Urinary bladder (tissue), 4 donors: Measurements from ENCODE around the gene ANKRD29. TPM values are rescaled to one million over a fixed set of nuclear protein-coding genes. Genes with fewer than 3 reads are reported as not detected.
A peak's percentile ranks its signal among the peaks of the same experiment; 100 is the strongest.
"Not testable (repeated sequence)": the region's sequence is repeated elsewhere in the genome, so short reads cannot be mapped to it uniquely, and the experiment has no call there.

Source experiments
- DNase-seq: peaks from one replicate; pipeline ENCODE4 v3.0.0-alpha.2; 2015; ENCODE audit errors: extremely low spot score
- H3K27ac ChIP-seq: one replicate; pipeline ENCODE4 v1.5.1; 2013; ENCODE audit warnings: low read depth, mild to moderate bottlenecking, moderate library complexity
- H3K36me3 ChIP-seq: one replicate; pipeline ENCODE4 v1.6.1; 2013; ENCODE audit warnings: mild to moderate bottlenecking, moderate library complexity; ENCODE audit not compliant: insufficient read depth
- H3K4me1 ChIP-seq: one replicate; pipeline ENCODE4 v1.6.1; 2013; ENCODE audit warnings: mild to moderate bottlenecking, moderate library complexity; ENCODE audit not compliant: insufficient read depth
- H3K4me3 ChIP-seq: one replicate; pipeline ENCODE4 v1.5.1; 2013; ENCODE audit warnings: low read depth, low read length
- WGBS: extraction: QIAGEN DNeasy Blood & Tissue Kit; methylation state at CpG from one replicate; pipeline ENCODE4 v1.1.7; 2013; 5-methylcytosine and 5-hydroxymethylcytosine counted together
- polyA plus RNA-seq: library from polyadenylated mRNA; stranded (reverse); fragments of 200-250 nt; gene quantifications from one replicate; pipeline ENCODE4 v1.2.3, GENCODE V29; 2013
- total RNA-seq: library from RNA; depleted of rRNA; stranded (reverse); fragments of >200 nt; gene quantifications from one replicate; pipeline ENCODE4 v1.2.3, GENCODE V29; 2014
- donor health status: healthy with polysubstance abuse.
- donor health status: healthy.

Gene ANKRD29
- total and polyA plus RNA-seq, 2 donors: 11.7 to 13.6 TPM

- peaks cover 2% of the 10 kb centered on the region for H3K36me3 ChIP-seq
Observed at GRCh38 chr18:23572570-23572969, 90.1 kb downstream of the ANKRD29 start.

GRCh38 chr18:23572012-23572411, 90.7 kb downstream of the ANKRD29 start:
- H3K36me3 ChIP-seq: peaks cover 2% of the 10 kb centered on the region
- no peak for DNase-seq
- WGBS: 86% methylated on average over 2 of the region's 2 CpGs

More at GRCh38 chr18:23572570-23572969, 90.1 kb downstream of the ANKRD29 start:
- Histone ChIP-seq H3K27ac (no peak overlapping the region), H3K4me3 (no peak overlapping the region), H3K4me1 (no peaks in the 10 kb centered on the region)
- DNase-seq: no peak
- 81% methylated on average over 5 of the region's 5 CpGs for WGBS

GRCh38 chr18:23570912-23571504, 91.7 kb downstream of the ANKRD29 start:
- no peak overlapping the region for H3K27ac ChIP-seq
- no peak overlapping the region for H3K4me3 ChIP-seq
- no peak for DNase-seq
- no peaks in the 10 kb centered on the region for H3K4me1 ChIP-seq
- 98% methylated on average over 3 of the region's 3 CpGs for WGBS
- peaks cover 3% of the 10 kb centered on the region for H3K36me3 ChIP-seq

More at GRCh38 chr18:23572012-23572411, 90.7 kb downstream of the ANKRD29 start:
- no peaks in the 10 kb centered on the region for H3K4me1 ChIP-seq
- H3K4me3 ChIP-seq: no peak overlapping the region
- H3K27ac ChIP-seq: no peak overlapping the region

GRCh38 chr18:23569299-23570063, 93.2 kb downstream of the ANKRD29 start:
- no peak overlapping the region for H3K27ac ChIP-seq
- H3K4me3 ChIP-seq: no peak overlapping the region
- H3K36me3 ChIP-seq: peaks cover 4% of the 10 kb centered on the region
- no peaks in the 10 kb centered on the region for H3K4me1 ChIP-seq
- WGBS: 97% methylated on average over 5 of the region's 5 CpGs
- no peak for DNase-seq

GRCh38 chr18:23568281-23569138, 94.2 kb downstream of the ANKRD29 start:
- Histone ChIP-seq H3K36me3 (peaks cover 4% of the 10 kb centered on the region), H3K4me3 (no peak overlapping the region), H3K4me1 (no peaks in the 10 kb centered on the region), H3K27ac (peak overlapping the region; percentile 10)
- DNase-seq: no peak
- WGBS: 77% methylated on average over 7 of the region's 7 CpGs

- H3K4me1 ChIP-seq: no peaks in the 10 kb centered on the region
- WGBS: 95% methylated on average over 3 of the region's 3 CpGs
- peaks cover 4% of the 10 kb centered on the region for H3K36me3 ChIP-seq
Observed at GRCh38 chr18:23567671-23568070, 95.0 kb downstream of the ANKRD29 start.

GRCh38 chr18:23565916-23566547, 96.7 kb downstream of the ANKRD29 start:
- Histone ChIP-seq H3K4me3 (no peak overlapping the region), H3K36me3 (peaks cover 6% of the 10 kb centered on the region), H3K27ac (no peak overlapping the region), H3K4me1 (no peaks in the 10 kb centered on the region)
- 63% methylated on average over 3 of the region's 3 CpGs for WGBS
- DNase-seq: no peak

More at GRCh38 chr18:23567671-23568070, 95.0 kb downstream of the ANKRD29 start:
- DNase-seq: no peak
- no peak overlapping the region for H3K27ac ChIP-seq
- no peak overlapping the region for H3K4me3 ChIP-seq

GRCh38 chr18:23563377-23564043, 99.2 kb downstream of the ANKRD29 start:
- DNase-seq: no peak
- Histone ChIP-seq H3K4me1 (no peaks in the 10 kb centered on the region), H3K4me3 (no peak overlapping the region), H3K36me3 (peaks cover 6% of the 10 kb centered on the region), H3K27ac (no peak overlapping the region)
- 98% methylated on average over 2 of the region's 2 CpGs for WGBS

- Histone ChIP-seq H3K4me1 (no peaks in the 10 kb centered on the region), H3K4me3 (no peak overlapping the region), H3K27ac (no peak overlapping the region), H3K36me3 (peaks cover 2% of the 10 kb centered on the region)
- no peak for DNase-seq
- WGBS: 93% methylated on average over 4 of the region's 4 CpGs
Observed at GRCh38 chr18:23560186-23560585, 102.5 kb downstream of the ANKRD29 start.

GRCh38 chr18:23557511-23557910, 105.2 kb downstream of the ANKRD29 start:
- WGBS: 99% methylated on average over 8 of the region's 8 CpGs
- not testable (repeated sequence) for DNase-seq, H3K36me3 ChIP-seq, H3K27ac ChIP-seq, H3K4me1 ChIP-seq, H3K4me3 ChIP-seq

GRCh38 chr18:23556145-23556780, 106.4 kb downstream of the ANKRD29 start:
- Histone ChIP-seq H3K27ac (no peak overlapping the region), H3K4me3 (no peak overlapping the region), H3K36me3 (peaks cover 4% of the 10 kb centered on the region), H3K4me1 (no peaks in the 10 kb centered on the region)
- DNase-seq: no peak
- 95% methylated on average over 19 of the region's 19 CpGs for WGBS

- DNase-seq: no peak
- Histone ChIP-seq H3K4me3 (no peak overlapping the region), H3K27ac (no peak overlapping the region), H3K4me1 (no peaks in the 10 kb centered on the region), H3K36me3 (peaks cover 5% of the 10 kb centered on the region)
- 80% methylated on average over 6 of the region's 6 CpGs for whole genome bisulfite sequencing
Observed at GRCh38 chr18:23553887-23554286, 108.8 kb downstream of the ANKRD29 start.
